MM.1S (cell line): Measurements from ENCODE around the gene NELL1.

Experiments used
- CTCF ChIP-seq: fragments of 300-600 bp; sonication (generic); IDR thresholded peaks from 2 replicates; pipeline ENCODE4 v1.5.1; 2016; ENCODE audit warnings: antibody characterized with exemption, low read length, mixed read lengths
- EZH2 ChIP-seq: fragments of 300-600 bp; sonication (generic); optimal IDR thresholded peaks from 2 replicates; pipeline ENCODE3; 2017; ENCODE audit warnings: low read depth, mild to moderate bottlenecking, antibody characterized with exemption, low read length, mixed read lengths
- EZH2phosphoT487 ChIP-seq: fragments of 300-600 bp; sonication (generic); IDR thresholded peaks from 2 replicates; pipeline ENCODE4 v1.6.1; 2018; ENCODE audit warnings: antibody characterized with exemption, low read length

GRCh38 chr11:20620988-20621387, 48.4 kb upstream of the NELL1 start:
- TF ChIP-seq CTCF (no peak), EZH2 (no peak), EZH2phosphoT487 (no peak)
